ENCODE results near the gene PTPRG. TPM values are rescaled to one million over a fixed set of nuclear protein-coding genes. Genes with fewer than 3 reads are reported as not detected.

Gene PTPRG
- total and polyA plus RNA-seq, 2 experiments from 2014 or later: 24.4 to 131 TPM

DNA sequence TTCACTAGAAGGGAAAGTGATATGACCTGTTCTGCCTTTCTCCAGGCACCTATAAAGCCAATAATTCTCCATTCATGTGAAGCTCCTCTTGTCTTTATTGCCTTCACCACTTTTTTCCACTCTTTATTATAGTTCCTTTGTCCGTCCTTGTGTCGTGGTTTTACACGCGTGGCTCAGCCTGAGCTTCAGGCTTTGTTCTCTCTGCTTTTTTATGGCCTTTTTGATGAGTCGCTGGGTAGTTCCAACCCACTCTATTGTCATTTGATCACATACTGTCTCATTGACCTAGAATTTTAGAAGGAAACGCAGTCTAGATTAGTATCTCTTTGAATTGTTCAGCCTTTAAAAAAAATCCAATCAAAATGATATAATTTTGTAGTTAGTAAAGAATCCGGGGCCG lies 403.2 kb downstream of the PTPRG start (continued):
- TF ChIP-seq, protein P1, sequence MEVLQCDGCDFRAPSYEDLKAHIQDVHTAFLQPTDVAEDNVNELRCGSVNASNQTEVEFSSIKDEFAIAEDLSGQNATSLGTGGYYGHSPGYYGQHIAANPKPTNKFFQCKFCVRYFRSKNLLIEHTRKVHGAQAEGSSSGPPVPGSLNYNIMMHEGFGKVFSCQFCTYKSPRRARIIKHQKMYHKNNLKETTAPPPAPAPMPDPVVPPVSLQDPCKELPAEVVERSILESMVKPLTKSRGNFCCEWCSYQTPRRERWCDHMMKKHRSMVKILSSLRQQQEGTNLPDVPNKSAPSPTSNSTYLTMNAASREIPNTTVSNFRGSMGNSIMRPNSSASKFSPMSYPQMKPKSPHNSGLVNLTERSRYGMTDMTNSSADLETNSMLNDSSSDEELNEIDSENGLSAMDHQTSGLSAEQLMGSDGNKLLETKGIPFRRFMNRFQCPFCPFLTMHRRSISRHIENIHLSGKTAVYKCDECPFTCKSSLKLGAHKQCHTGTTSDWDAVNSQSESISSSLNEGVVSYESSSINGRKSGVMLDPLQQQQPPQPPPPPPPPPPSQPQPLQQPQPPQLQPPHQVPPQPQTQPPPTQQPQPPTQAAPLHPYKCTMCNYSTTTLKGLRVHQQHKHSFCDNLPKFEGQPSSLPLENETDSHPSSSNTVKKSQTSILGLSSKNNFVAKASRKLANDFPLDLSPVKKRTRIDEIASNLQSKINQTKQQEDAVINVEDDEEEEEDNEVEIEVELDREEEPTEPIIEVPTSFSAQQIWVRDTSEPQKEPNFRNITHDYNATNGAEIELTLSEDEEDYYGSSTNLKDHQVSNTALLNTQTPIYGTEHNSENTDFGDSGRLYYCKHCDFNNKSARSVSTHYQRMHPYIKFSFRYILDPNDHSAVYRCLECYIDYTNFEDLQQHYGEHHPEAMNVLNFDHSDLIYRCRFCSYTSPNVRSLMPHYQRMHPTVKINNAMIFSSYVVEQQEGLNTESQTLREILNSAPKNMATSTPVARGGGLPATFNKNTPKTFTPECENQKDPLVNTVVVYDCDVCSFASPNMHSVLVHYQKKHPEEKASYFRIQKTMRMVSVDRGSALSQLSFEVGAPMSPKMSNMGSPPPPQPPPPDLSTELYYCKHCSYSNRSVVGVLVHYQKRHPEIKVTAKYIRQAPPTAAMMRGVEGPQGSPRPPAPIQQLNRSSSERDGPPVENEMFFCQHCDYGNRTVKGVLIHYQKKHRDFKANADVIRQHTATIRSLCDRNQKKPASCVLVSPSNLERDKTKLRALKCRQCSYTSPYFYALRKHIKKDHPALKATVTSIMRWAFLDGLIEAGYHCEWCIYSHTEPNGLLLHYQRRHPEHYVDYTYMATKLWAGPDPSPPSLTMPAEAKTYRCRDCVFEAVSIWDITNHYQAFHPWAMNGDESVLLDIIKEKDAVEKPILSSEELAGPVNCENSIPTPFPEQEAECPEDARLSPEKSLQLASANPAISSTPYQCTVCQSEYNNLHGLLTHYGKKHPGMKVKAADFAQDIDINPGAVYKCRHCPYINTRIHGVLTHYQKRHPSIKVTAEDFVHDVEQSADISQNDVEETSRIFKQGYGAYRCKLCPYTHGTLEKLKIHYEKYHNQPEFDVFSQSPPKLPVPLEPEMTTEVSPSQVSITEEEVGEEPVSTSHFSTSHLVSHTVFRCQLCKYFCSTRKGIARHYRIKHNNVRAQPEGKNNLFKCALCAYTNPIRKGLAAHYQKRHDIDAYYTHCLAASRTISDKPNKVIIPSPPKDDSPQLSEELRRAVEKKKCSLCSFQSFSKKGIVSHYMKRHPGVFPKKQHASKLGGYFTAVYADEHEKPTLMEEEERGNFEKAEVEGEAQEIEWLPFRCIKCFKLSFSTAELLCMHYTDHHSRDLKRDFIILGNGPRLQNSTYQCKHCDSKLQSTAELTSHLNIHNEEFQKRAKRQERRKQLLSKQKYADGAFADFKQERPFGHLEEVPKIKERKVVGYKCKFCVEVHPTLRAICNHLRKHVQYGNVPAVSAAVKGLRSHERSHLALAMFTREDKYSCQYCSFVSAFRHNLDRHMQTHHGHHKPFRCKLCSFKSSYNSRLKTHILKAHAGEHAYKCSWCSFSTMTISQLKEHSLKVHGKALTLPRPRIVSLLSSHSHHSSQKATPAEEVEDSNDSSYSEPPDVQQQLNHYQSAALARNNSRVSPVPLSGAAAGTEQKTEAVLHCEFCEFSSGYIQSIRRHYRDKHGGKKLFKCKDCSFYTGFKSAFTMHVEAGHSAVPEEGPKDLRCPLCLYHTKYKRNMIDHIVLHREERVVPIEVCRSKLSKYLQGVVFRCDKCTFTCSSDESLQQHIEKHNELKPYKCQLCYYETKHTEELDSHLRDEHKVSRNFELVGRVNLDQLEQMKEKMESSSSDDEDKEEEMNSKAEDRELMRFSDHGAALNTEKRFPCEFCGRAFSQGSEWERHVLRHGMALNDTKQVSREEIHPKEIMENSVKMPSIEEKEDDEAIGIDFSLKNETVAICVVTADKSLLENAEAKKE (CRISPR knock-in tag; IDR thresholded peaks at IDR 0.05): no peak
- TF ChIP-seq STAT1 (IDR thresholded peaks at IDR 0.05; ENCODE audit: unreplicated experiment) (no peak), ZNF114 (CRISPR knock-in tag; IDR thresholded peaks at IDR 0.05) (no peak), POLR2AphosphoS5 (IDR thresholded peaks at IDR 0.05; ENCODE audit: low read depth) (no peak)

DNA sequence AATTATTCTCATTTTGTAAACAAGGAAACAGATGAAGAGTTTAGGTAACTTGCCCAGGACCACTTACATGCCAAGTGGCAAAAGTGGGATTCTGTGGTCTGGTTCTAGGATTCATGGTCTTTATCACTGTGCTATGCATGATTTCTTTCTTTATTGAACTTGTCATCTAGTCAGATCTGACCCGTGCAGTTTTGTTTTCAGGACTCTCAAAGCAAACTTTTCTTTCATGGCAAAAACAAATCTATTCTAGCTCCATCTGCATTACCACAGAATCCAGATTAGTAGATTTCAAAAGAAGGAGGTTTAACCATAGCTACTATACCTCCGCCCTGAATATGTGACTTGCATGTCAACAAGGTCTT lies 404.4 kb downstream of the PTPRG start:
- Histone ChIP-seq H3K27ac (ENCODE audit: low read depth) (peak overlapping the region; percentile 22; the same call in 1 of the 2 replicates), H3K4me1 (ENCODE audit: insufficient read depth) (peaks cover 20% of the 10 kb centered on the region), H3K79me2 (replicated peaks; ENCODE audit: insufficient read depth) (peaks cover 82% of the 10 kb centered on the region), H3K36me3 (ENCODE audit: insufficient read depth) (no peaks in the 10 kb centered on the region), H2AFZ (no peak overlapping the region), H3K4me3 (no peak overlapping the region), H3K27me3 (ENCODE audit: insufficient read depth) (no peaks in the 10 kb centered on the region), H3K4me2 (peak overlapping the region; percentile 26; the same call in 1 of the 2 replicates), H3K9me2 (ENCODE audit: insufficient read depth) (no peaks in the 10 kb centered on the region), H3F3A (replicated peaks; ENCODE audit: low read depth) (no peaks in the 10 kb centered on the region), H4K20me1 (replicated peaks; ENCODE audit: insufficient read depth) (peaks cover 7% of the 10 kb centered on the region)
- Mint-ChIP-seq H3K27ac (no peak overlapping the region; the same call in 1 of the 2 replicates), H3K36me3 (ENCODE audit: low read depth) (no peaks in the 10 kb centered on the region), H3K4me1 (peaks cover 34% of the 10 kb centered on the region), H3K9me3 (no peaks in the 10 kb centered on the region), H3K4me3 (no peak overlapping the region), H3K27me3 (ENCODE audit: insufficient read depth, low read depth, poor library complexity) (peaks cover 5% of the 10 kb centered on the region)
- no peak for DNase-seq (ENCODE audit: low spot score)
- ATAC-seq: no peak
- TF ChIP-seq, protein P1 (CRISPR knock-in tag; IDR thresholded peaks at IDR 0.05): no peak
- no peak for TF ChIP-seq CREB1 (CRISPR knock-in tag; IDR thresholded peaks at IDR 0.05; ENCODE audit: low read depth)
- TF ChIP-seq EZH2 (IDR thresholded peaks at IDR 0.05; ENCODE audit: low read depth, unreplicated experiment): no peak
- TF ChIP-seq, protein P2, sequence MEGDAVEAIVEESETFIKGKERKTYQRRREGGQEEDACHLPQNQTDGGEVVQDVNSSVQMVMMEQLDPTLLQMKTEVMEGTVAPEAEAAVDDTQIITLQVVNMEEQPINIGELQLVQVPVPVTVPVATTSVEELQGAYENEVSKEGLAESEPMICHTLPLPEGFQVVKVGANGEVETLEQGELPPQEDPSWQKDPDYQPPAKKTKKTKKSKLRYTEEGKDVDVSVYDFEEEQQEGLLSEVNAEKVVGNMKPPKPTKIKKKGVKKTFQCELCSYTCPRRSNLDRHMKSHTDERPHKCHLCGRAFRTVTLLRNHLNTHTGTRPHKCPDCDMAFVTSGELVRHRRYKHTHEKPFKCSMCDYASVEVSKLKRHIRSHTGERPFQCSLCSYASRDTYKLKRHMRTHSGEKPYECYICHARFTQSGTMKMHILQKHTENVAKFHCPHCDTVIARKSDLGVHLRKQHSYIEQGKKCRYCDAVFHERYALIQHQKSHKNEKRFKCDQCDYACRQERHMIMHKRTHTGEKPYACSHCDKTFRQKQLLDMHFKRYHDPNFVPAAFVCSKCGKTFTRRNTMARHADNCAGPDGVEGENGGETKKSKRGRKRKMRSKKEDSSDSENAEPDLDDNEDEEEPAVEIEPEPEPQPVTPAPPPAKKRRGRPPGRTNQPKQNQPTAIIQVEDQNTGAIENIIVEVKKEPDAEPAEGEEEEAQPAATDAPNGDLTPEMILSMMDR (conservative IDR thresholded peaks at IDR 0.05; ENCODE audit: low read depth in 2 of 2): no peak
- TF ChIP-seq EZH2phosphoT487 (IDR thresholded peaks at IDR 0.05; ENCODE audit: unreplicated experiment): no peak

Data from GM23338 (cell line).